Ecto neural progenitor cell (in vitro differentiated cells): ENCODE measurements around the gene PPM1D.
"Not testable (repeated sequence)": the region's sequence is repeated elsewhere in the genome, so short reads cannot be mapped to it uniquely, and the experiment has no call there.

Experiments
- DNase-seq: peaks from one replicate; pipeline ENCODE4 v3.0.0-alpha.2; 2018; ENCODE audit warnings: low spot score

Gene PPM1D

DNA sequence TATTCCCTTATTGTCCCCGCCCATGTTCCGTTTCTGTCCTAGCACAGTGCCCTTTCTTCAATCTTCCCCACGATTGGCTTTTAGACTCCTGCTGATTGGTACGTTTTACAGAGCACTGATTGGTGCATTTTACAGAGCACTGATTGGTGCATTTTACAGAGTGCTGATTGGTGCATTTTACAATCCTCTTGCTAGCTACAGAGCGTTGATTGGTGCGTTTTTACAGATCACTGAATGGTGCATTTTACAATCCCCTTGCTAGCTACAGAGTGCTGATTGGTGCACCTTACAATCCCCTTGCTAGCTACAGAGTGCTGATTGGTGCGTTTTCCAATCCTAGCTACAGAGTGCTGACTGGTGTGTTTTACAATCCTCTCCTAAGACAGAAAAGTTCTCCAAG is 74.6 kb downstream of the PPM1D start:
- not testable (repeated sequence) for DNase-seq

DNA sequence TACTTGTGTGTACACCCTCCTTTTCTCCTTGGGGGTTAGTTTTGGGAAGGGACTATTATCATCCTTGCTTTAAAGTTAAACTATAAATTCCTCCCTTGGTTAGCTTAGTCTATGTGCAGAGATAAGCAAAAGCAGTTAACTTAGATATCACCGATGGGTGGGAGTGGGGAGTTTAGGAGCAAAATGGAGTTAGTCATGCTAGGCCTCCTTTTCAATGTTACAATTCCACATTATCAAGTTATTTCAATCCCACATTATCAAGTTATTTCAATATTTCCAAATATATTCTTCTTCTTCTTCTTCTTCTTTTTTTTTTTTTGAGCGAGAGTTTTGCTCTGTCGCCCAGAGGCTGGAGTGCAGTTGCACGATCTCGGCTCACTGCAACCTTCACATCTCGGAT is 76.0 kb downstream of the PPM1D start:
- no peak for DNase-seq

DNA sequence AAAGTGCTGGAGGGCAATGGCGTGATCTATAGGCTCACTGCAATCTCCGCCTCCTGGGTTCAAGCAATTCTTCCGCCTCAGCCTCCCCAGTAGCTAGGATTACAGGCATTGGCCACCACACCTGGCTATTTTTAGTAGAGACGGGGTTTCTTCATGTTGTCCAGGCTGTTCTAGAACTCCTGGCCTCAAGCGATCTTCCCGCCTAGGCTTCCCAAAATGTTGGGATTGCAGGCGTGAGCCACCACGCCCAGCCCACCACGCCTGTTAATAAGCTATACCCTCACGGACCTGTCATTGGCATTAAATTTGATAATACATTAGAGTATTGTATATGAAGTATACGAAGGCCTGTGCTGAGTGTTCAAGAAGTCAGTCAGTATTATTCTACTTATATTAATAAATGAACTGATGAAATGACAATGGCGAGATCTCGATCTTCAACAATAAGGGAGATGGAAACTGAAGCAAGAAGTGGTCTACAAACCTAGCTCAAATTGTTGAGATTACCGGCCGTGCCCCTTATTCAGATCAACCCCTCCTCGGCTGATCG is 76.8 kb downstream of the PPM1D start:
- no peak for DNase-seq

DNA sequence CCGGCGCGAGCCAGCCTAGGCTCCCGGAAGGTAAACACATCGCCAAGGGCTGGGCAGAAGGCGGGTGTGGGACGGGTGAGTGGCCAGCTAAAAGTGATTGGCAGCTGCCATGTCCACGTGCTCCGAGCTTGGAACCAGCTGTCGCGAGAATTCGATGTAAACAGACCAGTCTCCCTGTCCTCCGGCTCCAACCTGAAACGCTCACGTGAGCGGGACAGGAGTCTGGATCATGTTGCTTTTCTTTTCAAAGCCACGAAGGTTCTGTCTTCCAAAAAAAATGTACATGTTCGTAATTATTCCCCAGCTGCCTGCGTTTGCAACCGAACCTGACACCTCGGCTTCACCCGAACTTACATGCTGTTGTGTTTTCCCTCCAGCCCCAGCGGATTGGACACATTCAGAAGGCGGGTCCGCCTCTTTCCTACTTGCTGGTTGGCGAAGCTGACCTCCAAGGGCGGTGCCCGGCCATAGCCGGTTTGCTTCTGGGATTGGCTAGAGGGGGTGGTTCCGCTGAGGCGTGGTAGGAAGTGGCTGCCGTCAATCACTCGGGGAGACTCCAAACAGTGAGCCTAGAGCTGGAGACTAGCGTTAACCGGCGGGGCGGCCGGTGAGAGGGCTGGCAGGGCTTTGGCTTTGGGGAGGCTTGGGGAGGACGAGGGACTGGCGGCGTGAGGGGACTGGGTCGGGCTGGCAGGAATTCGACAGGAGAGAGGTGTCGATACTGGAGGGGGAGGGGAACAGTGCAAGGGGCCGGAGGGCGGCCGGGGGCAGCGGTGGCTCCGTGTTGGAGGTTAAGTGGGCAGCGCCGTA is 77.5 kb downstream of the PPM1D start, which contains the start of gene BCAS3:
Gene BCAS3 (plus strand): TSS at position 544 of the 810 bp plus-strand sequence.
- peak; percentile 100 for DNase-seq

DNA sequence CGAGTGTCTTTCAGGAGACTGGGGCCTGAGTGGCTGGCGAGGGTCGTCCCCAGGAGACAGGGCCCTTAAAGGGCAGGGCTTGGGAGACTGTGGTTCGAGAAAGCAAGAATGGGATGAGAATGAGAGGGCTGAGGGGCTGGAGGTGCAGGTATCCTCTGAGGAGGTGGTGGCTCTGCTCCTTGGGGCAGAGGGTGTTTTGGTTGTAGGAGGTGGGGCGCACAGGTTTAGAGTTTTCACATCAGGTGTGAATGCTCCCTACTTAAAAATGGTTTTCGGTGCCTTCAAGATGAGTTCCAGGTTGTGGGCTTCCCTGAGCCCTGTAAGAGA is 78.1 kb downstream of the PPM1D start:
- DNase-seq: no peak

DNA sequence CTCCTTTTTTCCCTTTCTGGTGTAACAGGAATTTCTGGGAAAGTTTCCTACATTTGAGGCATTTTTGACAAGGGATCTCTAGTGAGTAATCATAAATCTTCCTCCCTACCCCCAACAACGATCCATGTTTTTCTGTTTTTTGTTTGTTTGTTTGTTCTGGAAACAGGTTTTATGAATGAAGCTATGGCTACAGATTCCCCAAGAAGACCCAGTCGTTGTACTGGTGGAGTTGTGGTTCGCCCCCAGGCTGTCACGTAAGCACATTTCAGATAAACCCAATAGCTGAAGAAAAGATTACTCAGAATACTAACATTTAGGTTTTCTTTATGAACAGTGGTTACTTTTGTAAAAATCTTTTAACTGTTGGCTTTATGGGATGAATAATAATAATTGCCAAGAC is 79.3 kb downstream of the PPM1D start:
- no peak for DNase-seq

DNA sequence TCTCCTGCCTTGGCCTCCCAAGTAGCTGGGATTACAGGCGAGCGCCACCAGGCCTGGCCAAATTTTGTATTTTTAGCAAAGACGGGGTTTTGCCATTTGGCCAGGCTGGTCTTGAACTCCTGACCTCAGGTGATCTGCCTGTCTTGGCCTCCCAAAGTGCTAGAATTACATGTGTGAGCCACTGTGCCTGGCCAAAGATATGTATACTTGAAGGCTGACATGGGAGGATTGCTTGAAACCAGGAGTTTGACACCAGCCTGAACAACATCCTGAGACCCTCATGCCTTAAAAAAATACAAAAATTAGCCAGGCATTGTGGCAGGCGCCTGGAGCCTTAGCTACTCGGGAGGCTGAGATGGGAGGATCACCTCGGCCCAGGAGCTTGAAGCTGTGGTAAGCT is 80.8 kb downstream of the PPM1D start:
- DNase-seq: no peak

DNA sequence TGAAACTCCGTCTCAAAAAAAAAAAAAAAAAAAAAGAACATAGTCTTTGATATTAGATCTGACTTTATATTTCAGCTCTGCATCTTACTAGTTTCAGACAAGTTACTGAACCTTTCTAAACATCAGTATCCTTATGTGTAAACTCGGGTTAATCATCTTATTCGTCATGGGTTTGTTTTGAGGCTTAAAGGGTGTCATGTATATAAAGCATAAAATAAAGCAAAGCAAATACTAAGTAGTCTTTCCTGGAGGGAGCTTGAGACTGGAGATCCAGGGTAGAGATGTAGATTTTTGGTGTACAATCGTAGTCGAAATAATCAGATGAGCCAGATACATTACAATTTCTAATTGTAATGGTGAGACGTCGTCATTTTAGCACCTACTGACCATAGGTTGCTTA is 85.4 kb downstream of the PPM1D start:
- no peak for DNase-seq

DNA sequence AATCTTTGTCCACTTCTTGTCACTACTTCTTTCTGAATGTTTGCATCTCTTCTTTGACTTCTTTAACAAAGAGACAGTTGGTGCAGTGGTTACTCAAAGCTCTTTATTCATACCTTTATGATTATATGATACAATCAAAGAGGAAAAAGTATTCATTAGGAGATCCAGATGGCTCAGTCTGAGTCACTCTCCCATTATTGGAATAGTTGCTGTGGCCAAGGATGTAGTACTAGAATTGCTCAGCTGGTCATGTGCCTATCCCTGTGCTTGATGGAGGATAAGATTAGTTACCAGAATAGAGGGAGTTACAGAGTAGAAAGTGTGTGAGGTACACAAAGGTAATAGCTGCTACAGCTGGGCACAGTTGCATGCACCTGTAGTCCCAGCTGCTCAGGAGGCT is 96.0 kb downstream of the PPM1D start:
- DNase-seq: no peak

DNA sequence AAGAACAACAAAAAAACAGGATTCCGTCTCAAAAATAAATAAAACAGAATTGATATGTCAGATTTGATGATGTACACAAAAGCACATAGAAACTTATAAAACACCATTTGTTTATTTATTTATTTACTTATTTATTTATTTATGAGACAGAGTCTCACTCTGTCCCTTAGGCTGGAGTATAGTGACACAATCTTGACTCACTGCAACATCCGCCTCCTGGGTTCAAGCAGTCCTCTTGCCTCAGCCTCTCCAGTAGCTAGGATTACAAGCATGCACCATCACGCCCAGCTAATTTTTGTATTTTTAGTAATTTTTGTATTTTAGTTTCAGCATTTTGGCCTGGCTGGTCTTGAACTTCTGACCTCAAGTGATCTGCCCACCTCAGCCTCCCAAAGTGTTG is 99.1 kb downstream of the PPM1D start:
- no peak for DNase-seq

DNA sequence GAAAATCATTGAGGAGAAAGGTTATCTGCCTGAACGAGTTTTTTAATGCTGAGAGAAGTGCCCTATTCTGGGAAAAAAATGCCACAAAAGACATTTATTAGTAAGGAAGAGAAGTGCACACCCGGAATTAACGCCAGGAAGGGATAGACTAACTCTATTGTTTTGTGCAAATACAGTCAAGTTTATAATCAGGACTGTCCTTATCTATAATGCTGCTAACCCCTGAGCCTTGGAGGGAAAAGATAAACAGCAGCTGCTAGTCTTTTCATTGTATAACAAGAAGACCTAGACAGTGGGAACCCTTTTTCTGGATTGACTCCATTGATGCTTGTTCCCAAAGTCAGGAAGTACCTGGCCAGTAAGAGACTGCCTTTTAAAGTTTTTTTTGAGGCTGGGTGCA is 104.2 kb downstream of the PPM1D start:
- DNase-seq: no peak

DNA sequence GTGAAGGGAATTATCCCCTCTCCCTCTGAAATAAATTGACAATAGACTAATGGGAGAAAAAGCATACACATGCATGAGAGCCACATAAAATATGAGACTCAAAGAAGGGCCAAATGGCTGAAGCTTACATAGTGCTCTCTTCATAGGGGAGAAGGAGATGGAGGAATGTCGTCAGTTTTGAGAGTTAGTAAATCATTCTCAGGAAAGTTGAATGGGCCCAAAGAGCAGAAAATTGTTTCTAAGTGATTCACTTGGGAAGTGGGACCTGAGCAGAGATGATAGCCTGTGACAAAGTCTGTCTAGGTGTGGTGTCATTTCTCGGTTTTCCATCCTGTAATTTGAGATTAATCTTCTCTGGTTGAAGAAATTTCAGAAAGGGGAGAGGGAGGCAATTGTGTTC is 112.7 kb downstream of the PPM1D start:
- no peak for DNase-seq

DNA sequence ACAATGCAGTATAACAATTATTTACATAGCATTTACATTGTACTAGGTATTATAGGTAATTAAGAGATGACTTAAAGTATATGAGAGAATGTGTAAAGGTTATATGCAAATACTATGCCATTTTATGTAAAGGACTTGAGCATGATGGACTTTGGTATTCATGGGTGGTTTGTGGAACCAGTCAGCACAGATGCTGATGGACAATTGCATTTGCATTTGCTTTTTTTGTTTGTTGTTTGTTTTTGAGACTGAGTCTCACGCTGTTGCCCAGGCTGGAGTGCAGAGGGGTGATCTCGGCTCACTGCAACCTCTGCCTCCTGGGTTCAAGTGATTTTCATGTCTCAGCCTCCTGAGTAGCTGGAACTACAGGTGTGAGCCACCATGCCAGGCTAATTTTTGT is 113.6 kb downstream of the PPM1D start:
- DNase-seq: no peak
